Stimulated activated CD8-positive, alpha-beta memory T cell treated with anti-CD3 and anti-CD28 coated beads, Interleukin-12 subunit alpha, Interleukin-12 subunit beta, amount 100 ng/mL, for 1 hour (primary cell): Measurements from ENCODE around the gene C7orf57.

Source experiments
- DNase-seq: peaks from one replicate; pipeline ENCODE4 v3.0.0-alpha.2; 2020; ENCODE audit warnings: low read depth

Gene C7orf57

DNA sequence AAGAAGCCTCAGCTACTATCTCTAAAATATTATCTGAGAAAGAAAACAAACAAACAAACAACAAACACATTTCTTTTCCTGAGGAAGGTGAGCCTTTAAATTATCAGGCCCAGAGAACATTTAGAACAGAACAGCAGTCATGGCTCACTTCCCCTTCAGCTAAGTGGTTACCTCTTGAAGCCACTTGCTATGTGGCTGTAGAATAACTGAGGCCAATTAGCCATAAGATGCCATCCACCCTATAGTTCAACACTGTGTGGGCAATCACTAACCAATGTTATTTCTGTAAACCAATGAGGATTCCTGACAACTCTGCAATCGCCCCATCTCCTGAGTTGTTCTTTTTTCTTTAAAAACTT is 50.1 kb downstream of the C7orf57 start:
- no peak for DNase-seq

DNA sequence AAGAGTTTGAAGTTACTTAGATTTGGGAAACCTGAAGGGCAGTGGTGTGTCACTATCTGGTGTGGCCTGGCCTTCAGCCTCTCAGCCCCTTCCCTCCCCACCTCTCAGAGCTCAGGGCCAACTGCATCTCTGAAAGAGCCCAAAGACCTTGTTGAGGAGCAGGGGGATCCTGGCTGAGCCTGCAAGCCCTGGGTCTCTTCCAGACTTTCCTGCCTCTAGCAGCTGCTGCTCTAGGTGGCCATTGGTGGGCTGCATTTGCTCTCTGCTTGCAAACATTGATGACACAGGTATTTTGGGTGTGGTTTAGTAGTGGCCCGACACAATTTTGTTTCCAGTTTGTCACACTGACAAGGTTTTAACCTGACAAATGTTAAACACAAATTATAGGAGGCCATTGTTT is 50.6 kb downstream of the C7orf57 start:
- DNase-seq: no peak

DNA sequence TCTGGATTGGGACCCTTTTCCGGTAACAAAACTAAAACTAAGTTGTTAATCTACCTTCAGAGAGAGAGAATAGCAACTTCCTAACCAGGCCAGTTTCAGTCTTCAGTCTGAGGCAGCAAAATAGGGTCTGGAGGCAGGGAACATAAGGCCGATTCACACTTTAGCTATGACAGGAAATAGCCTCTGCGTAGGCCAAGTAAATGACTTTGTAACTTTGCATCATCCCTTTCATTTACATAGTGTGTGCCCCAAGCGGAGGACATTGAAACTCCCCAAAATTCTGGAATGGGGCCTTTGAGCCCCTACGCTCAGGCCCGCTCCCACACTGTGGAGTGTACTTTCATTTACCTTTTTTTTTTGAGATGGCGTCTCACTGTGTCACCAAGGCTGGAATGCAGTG is 52.0 kb downstream of the C7orf57 start:
- no peak for DNase-seq

DNA sequence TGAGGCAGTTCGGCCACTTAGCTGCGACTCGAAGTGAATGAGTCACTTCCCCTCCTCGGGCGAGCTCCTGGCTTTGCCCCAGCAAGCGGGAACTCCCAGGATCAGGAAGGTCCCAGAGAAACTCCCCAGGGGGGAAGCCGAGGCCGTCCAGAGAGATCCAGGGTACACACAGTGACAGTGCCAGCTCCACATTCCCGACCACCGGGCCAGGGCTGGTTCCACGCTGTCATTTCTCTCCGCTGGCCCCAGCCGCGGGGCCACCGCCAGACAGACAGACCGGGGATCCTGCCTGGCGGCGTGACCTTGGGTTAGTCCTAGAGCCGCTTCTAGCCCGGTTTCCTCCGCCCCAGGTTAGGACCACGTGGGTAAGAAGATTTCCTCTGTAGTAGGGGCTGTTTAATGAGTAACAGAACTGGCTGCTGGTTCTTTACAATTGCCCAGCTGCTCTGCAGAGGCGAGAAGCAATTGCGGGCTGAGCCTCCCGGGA is 53.3 kb downstream of the C7orf57 start:
- no peak for DNase-seq

DNA sequence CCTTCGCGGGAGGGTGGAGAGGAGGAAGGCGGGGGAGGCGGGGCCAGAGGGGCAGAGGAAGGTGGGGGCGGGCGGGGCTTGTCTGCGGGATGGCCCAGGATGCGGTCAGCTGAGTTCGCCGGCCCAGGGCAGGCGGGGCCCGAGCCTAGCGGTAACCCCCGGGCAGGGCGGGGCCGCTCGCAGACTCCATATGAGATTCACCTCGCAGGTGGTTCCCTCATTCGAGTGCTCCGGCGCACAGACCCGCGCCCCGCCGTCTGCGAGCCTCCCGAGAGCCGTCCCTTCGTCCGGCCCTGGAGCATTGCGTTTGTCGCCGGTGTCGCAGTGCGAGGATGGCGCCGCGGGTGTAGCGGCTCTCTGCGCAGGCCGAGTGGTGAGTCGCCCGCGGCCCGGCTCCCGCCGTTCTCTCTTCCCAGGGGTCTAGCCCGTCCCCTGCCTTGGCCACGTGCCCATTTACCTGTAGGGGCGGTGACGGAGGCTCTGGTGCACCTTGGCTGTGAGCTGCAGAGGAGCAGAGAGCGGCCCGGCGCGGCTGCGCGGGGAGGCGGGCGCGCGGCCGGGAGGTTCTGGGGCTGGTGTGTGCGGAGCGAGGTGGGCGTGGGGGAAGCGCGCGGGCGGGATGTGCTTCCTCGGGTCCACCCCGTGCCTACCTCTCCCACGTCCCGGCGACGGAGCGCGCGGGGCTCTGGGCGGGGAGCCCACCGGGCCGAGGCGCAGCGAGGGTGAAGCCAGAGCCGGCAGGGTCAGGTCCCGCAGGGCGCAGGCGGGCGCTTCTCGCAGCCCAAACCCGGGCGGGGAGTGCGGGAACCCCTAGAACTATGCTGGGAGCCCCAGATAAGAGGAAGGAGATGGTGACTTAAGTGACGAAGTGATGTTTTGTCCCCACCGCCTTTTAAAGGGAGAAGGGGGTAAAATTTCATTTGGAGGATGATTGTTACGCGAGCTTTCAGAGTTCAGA is 54.0 kb downstream of the C7orf57 start, which contains the start of gene UPP1:
UPP1 (plus strand) TSS at position 220 of the 958 bp plus-strand sequence. CDS start 5,519 bp downstream, outside the sequence.
- DNase-seq: peak; percentile 80

DNA sequence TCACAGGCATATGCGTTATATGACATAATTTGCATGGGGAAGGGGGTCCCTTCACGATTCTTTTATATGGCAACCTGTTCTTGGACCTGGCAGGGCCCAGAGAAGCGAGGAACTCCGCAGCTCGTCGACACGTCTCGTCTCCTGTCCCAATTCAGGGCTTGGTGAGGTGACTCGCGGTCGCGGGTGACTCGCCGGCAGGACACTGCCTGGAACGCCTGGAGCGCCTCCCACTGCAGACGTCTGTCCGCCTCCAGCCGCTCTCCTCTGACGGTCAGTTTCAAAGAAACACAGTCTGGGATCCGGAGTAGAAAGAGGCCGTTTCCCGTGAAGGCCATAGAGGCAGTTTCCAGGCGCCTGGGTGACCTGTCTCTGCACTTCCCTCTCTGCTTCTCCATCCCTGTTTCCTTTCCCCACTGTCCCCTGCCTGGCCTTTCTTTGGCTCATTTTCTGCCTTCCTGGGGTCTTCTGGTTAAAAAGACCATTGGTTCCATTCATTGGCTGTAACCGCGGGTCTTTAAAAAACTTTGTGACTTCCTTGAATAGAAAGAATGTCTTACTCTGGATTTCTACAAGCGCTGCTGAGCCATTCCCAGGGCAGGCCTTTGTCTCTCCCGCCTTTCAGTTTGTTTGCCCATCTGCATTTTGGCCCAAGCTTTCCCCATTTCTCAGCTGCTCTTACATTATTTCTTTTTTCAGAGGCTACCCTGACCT is 54.9 kb downstream of the C7orf57 start:
- no peak for DNase-seq

DNA sequence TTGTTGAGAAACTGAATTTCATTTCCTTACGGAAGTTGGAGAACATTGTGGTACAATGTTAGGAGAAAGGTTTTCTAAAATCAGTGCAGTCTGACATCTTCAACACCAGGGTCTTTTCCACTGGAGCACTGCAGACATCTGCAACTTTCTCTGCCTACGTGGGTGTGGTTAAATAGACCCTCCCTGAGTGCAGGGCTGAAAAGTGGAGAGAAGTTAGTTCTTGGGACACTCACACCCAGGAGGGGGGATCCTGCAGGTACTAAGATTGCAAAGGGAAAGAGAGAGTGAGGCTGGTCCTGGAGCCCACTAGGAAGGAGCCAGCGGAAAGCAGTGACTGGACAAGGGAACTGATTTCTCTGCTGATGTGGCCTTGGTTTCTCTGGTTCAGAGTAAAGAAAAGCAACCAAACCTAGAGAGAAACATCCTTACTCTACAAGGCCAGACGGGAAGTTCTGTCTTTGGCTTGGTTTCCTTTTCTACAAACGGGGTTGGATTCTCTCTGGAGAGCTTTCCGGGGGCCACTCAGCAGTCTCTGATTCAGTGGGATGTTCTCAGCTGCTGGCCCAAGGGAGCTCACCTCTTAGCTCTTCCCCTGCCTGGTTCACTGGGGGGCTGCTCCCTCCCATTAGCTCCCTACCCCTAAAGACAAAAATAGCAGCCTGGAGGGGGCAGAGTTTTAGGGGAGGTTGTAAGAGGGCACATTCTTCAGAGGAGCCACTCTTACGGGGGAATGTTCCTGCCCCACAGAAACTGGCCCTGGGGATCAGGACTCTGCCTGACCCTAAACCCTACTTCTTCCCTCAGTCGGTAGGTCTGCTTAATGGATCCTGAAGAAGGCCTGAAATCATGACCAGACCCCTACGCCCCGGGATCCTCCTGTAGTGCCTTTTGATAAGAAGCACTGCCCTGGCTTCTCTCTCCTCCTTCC is 56.4 kb downstream of the C7orf57 start:
- DNase-seq: no peak

DNA sequence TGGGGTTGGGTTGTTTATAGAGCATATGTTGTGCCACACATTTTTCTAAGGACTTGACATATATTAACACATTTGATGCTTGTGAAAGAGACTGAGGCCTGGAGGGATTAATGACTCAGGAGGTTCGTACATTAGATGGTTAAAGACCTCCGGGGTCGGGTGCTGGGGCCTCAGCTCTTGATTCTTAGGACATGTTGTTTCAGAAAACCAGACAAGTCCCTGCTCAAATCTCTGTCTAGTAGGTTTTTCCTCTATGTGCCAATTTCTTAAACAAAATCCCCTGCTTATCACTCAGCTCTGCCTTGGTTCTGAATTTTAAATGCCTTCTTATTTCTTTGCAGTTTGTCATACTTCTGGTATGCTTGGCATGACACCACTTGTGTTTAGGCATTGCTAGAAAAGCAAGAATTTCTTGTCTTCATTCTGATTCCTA is 59.5 kb downstream of the C7orf57 start:
- no peak for DNase-seq

DNA sequence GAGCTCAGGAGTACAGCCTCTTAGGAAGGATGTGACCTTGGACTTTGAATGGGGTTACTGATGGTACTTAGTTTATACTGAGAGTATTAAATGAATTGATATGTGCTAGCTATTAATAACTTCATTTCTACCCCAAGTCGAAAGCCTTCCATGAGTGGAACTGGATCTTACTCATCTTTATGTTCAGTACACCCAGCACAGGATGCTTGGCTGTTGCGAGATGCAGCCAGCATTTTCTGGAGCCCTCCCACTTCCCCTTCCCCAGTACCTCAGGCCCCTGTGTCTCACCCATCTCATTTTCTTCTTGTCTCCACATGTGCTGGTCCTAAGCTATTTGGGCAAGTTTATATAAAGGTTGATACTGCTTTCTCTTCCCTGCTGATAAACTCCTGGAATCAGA is 60.9 kb downstream of the C7orf57 start:
- DNase-seq: no peak

DNA sequence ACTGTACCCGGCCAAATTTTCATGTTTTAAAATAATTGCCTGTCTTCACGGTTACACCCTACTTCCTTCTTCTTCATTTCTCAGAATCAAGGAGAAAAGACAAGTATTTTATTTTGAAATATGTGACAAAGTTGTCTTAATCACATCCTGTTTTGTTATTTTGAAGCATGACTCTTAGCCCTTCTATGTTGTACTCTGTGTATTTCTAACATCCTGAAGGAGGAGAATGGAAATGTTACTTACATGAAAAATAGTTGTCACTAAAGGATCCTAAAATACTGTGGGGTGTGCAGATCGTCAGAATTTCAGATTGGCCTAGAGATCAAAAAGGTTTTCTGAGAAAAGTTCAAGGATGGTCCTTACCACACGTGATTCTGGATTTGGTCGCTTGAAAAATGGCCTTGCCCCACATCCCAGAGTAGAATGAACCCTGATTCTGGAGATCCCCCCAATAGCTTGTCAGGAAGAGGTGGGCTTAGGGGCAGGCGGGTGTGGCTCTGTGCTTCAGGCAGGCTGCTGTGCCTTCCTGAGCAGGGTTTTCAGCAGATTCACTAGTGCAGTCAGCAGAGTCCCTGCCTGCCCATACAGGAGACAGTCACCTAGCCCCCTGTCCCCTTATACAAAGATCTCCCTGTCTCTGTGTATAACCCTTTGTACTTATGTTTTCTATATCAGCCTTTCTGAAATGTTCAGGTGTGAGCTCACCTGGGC is 62.3 kb downstream of the C7orf57 start:
- DNase-seq: no peak

DNA sequence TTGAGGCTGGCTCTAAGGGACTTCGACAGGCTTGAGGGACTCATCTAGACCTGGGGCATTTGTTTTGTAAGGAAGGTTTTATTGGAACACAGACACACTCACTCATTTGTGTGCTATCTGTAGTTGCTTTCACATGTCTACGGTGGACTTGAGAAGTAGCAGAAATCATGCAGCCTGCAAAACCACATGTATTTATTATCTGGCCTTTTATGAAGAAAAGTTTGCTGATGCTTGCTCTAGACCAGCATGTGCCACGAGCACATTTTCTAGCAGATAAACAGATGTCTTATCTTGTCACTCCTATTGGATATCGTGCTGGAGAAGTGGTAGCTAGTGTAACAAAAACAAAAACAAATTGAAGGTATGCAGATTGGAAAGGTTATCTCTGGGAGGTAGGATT is 63.5 kb downstream of the C7orf57 start:
- DNase-seq: no peak

DNA sequence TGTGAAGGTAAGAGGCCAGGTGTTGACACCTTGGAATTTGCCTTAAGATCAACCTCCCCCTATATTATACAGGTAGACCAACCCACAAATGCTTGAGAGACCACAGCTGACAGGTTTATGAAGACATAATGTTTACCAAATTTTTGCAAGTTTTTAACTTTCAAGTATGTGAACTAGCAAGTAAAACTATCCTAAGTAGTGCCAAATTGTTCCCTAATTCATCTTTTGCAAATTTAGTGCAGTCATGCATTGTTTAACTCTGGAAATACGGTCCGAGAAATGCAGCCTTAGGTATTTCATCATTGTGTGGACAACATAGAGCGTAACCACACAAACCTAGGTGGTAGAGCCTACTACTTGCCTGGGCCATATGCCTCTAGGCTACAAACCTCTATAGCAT is 64.4 kb downstream of the C7orf57 start:
- DNase-seq: no peak

DNA sequence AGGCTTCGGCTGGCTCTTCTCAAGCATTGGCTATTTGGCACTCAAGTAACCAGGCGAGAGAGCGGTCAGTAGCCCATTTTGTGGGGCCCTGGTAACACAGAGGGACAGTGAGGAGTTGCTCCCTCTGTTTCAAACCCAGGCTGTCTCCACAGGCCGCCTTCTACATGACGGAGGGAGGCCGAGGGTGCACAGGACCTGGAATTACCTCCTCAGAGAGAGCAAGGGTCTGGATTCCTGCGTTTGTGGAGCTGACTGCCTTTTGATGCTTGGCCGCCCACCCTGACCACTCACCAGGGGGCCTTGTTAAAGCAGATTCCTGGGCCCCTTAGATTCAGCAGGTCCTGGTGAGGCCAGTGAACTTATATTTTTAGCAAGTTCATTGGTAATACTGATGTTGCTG is 66.0 kb downstream of the C7orf57 start:
- no peak for DNase-seq

DNA sequence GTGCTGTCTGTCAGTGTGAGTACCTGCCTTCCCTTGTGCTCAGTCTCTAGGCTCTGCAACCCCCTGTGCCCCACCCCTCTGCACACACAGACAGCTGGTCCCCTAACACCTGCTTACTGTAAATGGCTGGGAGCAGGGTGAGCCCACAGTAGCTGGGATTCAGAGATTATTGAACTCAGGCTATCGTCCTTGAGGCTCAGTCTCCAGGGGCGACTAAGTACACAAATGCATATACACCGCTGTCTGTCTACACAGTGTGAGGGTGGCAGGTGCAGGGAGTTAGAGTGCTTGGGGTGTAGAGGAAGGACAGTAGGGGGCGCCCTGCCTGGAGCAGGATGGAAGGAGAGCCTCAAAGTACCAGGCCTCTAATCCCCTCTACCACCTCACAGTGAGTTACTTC is 66.6 kb downstream of the C7orf57 start:
- DNase-seq: no peak

DNA sequence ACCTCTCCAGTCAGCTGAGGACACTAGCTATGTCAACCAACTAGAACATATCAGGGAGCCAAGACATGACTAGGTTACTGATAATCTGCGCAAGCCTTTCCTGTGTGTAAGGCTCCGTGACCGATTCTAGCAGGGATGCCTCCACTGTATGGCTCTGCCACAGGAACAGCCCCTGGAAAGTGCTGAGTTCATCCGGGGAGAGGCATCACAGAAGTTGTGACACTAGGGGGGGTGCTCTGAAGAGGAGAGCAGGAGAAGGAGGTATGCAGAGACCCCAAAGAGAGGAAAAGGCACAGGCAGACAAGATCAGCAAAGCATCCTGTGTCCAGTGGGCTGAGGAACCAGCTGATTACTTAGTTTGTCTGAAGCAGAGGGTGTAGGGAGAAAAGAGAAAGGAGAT is 67.2 kb downstream of the C7orf57 start:
- no peak for DNase-seq

DNA sequence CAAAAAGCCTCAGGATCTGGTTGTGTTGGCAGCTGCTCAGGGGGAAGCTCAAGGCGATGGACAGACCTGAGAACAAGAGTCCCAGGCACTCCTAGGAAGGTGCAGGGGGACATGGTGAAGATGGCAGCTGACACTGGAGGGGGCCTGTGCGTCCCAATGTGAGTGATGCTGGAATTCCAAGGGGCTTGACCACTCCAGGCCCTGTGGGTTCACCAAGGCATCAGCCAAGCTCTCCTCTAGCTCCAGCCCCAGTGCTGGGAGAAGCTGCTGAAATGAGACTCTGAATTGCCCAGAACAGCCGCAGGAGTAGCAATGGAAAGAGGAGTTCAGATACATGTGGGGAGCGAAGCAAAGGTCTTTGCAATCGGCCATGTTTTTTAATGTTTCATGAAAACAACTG is 69.7 kb downstream of the C7orf57 start:
- no peak for DNase-seq

DNA sequence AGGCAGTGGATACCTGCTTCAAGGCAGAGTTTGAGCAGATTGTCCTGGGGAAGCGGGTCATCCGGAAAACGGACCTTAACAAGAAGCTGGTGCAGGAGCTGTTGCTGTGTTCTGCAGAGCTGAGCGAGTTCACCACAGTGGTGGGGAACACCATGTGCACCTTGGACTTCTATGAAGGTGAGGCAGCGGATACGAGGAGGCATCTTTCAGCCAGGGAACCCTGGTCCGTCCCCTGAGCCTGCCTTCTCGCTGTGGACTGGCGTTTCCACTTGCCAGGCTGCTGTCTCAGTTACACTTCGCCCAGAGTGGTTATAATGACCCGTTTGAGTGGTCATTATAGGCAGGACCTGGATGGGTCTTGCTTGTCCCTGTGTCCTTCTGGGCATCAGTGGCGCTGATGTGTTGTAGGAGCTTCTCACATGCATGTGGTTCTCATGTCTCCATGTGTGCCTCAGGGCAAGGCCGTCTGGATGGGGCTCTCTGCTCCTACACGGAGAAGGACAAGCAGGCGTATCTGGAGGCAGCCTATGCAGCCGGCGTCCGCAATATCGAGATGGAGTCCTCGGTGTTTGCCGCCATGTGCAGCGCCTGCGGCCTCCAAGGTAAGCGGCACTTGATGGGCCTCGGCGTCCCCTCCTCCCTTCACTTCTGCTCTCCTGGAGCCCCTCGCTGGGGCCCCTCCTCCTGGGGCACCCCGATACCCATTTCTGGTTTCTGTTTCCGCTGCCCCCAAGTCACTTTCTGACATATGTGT is 71.7 kb downstream of the C7orf57 start:
- no peak for DNase-seq

DNA sequence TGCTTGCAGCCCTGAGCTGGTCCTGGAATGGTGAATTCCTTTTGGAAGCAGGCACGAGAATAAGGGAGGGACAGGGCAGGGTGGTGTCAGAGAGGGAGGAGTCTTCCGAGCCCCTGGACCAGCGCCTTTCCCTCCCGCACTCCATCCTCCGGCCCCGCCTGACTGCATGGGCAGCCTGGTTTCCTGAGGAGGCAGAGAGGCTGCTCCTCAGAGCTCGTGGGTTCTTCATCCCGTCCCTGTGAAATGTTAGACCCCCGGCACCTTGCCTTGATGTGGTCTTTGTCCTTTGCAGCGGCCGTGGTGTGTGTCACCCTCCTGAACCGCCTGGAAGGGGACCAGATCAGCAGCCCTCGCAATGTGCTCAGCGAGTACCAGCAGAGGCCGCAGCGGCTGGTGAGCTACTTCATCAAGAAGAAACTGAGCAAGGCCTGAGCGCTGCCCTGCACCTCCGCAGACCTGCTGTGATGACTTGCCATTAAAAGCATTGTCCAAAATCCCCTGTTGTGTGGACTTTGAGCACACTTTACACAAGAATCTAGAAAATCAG is 72.7 kb downstream of the C7orf57 start:
- DNase-seq: no peak

DNA sequence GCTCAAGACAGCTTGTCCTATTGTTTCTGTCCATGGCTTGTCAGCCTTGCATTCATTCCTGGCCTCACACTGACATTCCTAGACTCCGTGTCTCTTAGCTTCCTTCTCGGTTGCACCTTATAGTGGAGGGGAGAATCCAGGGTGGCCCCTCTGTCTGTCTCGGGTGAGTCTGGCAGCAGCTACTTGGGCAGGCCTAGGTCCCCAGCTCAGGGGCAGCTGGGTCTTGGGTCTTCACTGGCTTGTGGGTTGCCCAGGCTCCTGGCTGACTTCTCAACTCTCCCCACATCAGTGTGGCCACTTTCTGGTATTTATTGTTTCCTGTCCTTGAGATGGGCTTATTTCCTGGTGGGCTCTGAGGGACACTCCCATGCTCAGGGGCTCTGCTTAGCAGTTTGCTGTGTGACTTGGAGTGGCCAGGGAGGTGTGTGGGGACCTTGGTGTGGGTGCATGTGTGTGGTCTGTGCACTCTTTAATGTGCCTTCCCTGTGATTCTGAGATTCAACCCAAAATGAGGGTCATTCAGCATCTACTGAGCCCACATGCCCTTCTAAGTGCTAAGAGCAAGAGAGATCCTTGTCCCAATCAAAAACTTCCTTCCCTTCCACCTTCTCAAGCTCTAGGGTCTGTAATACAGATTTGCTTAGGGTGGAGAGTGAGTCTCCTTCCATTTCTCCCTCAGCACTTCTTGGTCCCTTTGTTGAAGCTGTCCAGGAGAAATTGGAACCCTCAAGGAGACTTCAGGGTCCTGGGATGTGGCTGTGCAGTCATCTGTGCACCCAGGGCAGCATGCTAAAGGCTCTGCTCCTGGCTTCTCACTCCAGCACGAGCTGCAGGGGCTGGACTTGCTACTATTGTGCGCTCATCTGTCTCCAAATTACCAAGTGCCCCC is 73.9 kb downstream of the C7orf57 start:
- DNase-seq: no peak
